Measurements from ENCODE around the gene HEBP2.
"Not testable (repeated sequence)": the region's sequence is repeated elsewhere in the genome, so short reads cannot be mapped to it uniquely, and the experiment has no call there.

HEBP2 gene

DNA sequence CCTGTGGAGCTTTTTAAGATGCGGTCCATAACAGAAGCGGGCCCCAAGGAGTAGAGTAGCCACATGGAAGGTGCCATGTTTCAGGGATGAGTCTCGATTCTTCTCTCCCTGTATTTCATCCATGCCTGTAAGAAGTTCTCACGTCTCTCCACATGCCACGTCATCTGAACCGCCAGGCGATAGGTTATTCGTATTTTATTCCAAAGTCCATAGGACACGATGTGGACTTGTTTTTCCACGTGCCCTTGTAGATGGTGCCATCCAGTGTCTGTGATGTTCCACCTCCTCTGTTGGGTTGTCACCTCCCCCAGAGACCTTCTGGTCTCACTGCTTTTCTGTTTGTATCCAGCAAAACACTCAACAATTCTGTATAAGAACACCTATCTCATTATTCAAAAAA is 17.6 kb downstream of the HEBP2 start:
- H3K27ac ChIP-seq = no peak overlapping the region
- no peak overlapping the region for H3K4me2 ChIP-seq
- H3K79me2 ChIP-seq (ENCODE audit: insufficient read depth, low read depth) = no peaks in the 10 kb centered on the region
- no peaks in the 10 kb centered on the region for H3K27me3 ChIP-seq (ENCODE audit: insufficient read depth, low read depth)
- TF ChIP-seq, protein P1, sequence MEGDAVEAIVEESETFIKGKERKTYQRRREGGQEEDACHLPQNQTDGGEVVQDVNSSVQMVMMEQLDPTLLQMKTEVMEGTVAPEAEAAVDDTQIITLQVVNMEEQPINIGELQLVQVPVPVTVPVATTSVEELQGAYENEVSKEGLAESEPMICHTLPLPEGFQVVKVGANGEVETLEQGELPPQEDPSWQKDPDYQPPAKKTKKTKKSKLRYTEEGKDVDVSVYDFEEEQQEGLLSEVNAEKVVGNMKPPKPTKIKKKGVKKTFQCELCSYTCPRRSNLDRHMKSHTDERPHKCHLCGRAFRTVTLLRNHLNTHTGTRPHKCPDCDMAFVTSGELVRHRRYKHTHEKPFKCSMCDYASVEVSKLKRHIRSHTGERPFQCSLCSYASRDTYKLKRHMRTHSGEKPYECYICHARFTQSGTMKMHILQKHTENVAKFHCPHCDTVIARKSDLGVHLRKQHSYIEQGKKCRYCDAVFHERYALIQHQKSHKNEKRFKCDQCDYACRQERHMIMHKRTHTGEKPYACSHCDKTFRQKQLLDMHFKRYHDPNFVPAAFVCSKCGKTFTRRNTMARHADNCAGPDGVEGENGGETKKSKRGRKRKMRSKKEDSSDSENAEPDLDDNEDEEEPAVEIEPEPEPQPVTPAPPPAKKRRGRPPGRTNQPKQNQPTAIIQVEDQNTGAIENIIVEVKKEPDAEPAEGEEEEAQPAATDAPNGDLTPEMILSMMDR (conservative IDR thresholded peaks at IDR 0.05; ENCODE audit: low read depth, low read length) = no peak
- no peak overlapping the region for H3K4me3 ChIP-seq (IDR thresholded peaks at IDR 0.05; ENCODE audit: insufficient read depth, low read depth, low read length)
- H3K4me1 ChIP-seq (ENCODE audit: low read depth, poor library complexity, severe bottlenecking) = no peaks in the 10 kb centered on the region
- H2AFZ ChIP-seq (ENCODE audit: low read depth) = no peak overlapping the region
- no peaks in the 10 kb centered on the region for H3K36me3 ChIP-seq (ENCODE audit: insufficient read depth)
- H3K9ac ChIP-seq = no peak overlapping the region
- H4K20me1 ChIP-seq (ENCODE audit: insufficient read depth) = no peaks in the 10 kb centered on the region

DNA sequence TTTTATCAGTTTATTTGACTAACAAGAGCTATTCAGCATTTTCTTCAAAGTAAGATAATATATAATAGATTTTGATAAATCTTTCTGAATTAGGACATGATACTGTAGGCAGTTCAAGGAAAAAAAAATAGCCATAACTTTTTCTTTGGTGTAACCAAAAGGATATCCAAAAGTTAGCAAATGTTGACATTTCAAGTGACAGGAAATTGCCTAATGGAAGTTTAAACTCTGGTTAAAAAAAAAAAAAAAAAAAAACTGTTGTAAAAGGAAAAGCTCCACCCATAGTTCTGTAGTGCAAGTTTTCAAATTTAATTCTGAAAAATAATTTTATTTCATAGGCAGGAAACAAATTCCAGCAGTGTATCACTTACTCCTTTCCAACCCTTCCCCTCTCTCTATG is 18.8 kb downstream of the HEBP2 start:
- H3K4me3 ChIP-seq (IDR thresholded peaks at IDR 0.05; ENCODE audit: insufficient read depth, low read depth, low read length) = no peak overlapping the region
- H3K9ac ChIP-seq = no peak overlapping the region
- no peaks in the 10 kb centered on the region for H3K4me1 ChIP-seq (ENCODE audit: low read depth, poor library complexity, severe bottlenecking)
- TF ChIP-seq, protein P1 (conservative IDR thresholded peaks at IDR 0.05; ENCODE audit: low read depth, low read length) = no peak
- no peak overlapping the region for H3K27ac ChIP-seq
- no peaks in the 10 kb centered on the region for H4K20me1 ChIP-seq (ENCODE audit: insufficient read depth)
- no peaks in the 10 kb centered on the region for H3K27me3 ChIP-seq (ENCODE audit: insufficient read depth, low read depth)
- no peaks in the 10 kb centered on the region for H3K79me2 ChIP-seq (ENCODE audit: insufficient read depth, low read depth)
- H3K36me3 ChIP-seq (ENCODE audit: insufficient read depth) = no peaks in the 10 kb centered on the region
- H2AFZ ChIP-seq (ENCODE audit: low read depth) = no peak overlapping the region
- no peak overlapping the region for H3K4me2 ChIP-seq

DNA sequence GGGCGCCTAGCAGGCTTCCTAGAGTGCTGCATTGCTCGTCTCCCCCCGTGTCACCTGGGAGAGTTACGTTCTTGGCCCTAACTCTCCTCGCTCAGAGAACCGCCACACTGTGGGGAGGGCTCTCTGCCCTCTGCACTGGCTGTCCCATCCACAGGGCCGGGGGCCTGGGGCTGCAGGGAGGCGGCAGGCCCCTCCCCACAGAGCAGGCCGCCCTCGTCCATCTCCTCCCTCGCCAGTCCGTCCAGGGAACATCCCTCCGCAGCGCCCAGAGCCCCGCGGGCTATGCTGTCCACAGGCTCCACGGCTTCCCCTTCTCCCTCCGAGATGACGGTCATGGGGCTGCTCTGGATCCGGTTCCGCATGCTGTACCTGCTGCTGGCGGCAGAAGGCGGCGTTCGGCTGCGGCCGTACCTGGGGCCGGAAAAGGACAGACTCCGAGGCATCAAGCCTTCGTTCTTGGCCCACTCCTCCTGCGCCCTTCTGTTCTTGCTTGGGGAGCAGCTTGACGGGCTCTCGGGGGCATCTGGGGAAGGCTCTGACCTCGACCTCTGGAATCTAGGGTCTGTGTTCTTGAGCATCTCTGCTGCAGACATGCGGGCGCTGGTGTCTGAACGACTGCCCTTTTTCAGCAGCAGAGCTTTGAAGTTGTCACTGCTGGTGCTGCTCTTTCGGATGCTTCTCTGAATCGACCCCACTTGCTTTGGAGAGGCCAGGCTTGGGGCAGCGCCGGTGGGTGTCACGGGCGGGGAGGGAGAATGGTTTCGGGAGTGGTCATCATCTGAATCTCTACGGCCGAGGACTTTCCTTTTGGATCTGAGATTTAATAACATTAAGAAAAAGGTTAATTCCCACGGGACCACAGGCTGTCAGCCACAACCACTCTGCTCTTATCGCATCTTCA is 20.2 kb downstream of the HEBP2 start:
- Histone ChIP-seq H4K20me1 (ENCODE audit: insufficient read depth) (no peaks in the 10 kb centered on the region), H3K27me3 (ENCODE audit: insufficient read depth, low read depth) (no peaks in the 10 kb centered on the region), H3K4me2 (no peak overlapping the region), H3K27ac (no peak overlapping the region), H3K4me3 (IDR thresholded peaks at IDR 0.05; ENCODE audit: insufficient read depth, low read depth, low read length) (no peak overlapping the region), H3K9ac (no peak overlapping the region), H2AFZ (ENCODE audit: low read depth) (no peak overlapping the region), H3K4me1 (ENCODE audit: low read depth, poor library complexity, severe bottlenecking) (no peaks in the 10 kb centered on the region), H3K79me2 (ENCODE audit: insufficient read depth, low read depth) (no peaks in the 10 kb centered on the region), H3K36me3 (ENCODE audit: insufficient read depth) (no peaks in the 10 kb centered on the region)
- TF ChIP-seq, protein P1 (conservative IDR thresholded peaks at IDR 0.05; ENCODE audit: low read depth, low read length) = no peak

DNA sequence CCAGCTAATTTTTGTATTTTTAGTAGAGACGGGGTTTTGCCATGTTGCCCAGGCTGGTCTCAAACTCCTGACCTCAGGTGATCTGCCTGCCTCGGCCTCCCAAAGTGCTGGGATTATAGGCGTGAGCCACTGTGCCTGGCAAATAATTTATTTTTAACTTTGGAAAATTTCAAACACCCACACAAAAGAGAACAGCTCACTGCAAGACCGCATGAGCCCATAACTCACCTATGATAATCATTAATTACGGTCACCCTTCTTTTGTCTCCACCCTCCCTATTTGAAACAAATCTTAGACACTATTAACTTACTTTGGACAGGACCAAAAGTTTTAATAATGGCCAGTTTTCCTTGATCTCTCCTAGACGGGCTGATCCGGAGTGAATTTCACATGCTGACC is 21.2 kb downstream of the HEBP2 start:
- H4K20me1 ChIP-seq (ENCODE audit: insufficient read depth); H3K79me2 ChIP-seq (ENCODE audit: insufficient read depth, low read depth); H3K4me3 ChIP-seq (IDR thresholded peaks at IDR 0.05; ENCODE audit: insufficient read depth, low read depth, low read length); H2AFZ ChIP-seq (ENCODE audit: low read depth); H3K36me3 ChIP-seq (ENCODE audit: insufficient read depth); H3K9ac ChIP-seq; H3K27ac ChIP-seq; H3K27me3 ChIP-seq (ENCODE audit: insufficient read depth, low read depth); H3K4me2 ChIP-seq; H3K4me1 ChIP-seq (ENCODE audit: low read depth, poor library complexity, severe bottlenecking): not testable (repeated sequence)

DNA sequence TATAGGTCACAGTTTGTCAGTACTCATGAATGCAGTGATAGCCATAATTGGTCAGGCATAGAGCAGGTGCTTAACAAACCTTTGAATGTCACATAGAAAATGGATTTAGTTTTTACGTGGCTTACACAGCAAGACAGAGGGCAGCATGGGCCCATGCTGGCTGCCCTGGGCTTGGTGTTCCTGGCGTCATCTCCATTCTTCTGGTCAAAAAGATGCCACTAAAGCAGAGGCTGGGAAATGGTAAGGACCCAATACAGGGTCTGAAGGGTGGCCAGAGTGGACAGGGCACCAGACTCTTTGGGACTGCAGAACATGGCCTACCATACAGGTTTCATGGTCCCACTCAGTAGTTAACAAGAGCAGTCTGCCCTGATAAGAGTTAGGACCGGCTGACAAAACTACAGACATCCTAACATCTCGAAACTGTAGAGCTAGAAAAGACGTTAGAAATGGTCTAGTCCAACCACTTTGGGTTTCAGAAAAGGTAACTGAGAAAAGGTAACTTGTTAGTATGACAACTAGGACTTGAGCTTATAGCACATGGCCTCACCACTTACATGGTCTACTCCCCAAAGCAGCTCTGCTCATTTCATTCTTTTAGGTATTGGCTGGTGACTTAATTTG is 22.6 kb downstream of the HEBP2 start:
- Histone ChIP-seq H3K36me3 (ENCODE audit: insufficient read depth) (no peaks in the 10 kb centered on the region), H2AFZ (ENCODE audit: low read depth) (no peak overlapping the region), H3K27me3 (ENCODE audit: insufficient read depth, low read depth) (no peaks in the 10 kb centered on the region), H3K4me1 (ENCODE audit: low read depth, poor library complexity, severe bottlenecking) (no peaks in the 10 kb centered on the region), H3K79me2 (ENCODE audit: insufficient read depth, low read depth) (no peaks in the 10 kb centered on the region), H3K4me2 (no peak overlapping the region), H3K4me3 (IDR thresholded peaks at IDR 0.05; ENCODE audit: insufficient read depth, low read depth, low read length) (no peak overlapping the region), H4K20me1 (ENCODE audit: insufficient read depth) (no peaks in the 10 kb centered on the region), H3K27ac (no peak overlapping the region), H3K9ac (no peak overlapping the region)
- TF ChIP-seq, protein P1 (conservative IDR thresholded peaks at IDR 0.05; ENCODE audit: low read depth, low read length) = no peak
